ENCODE measurements around the gene GARS1.

GARS1 gene

GRCh38 chr7:30612658-30613265, 18.1 kb downstream of the GARS1 start:
- Histone ChIP-seq H2AFZ (ENCODE audit: low read length) (no peak overlapping the region), H3F3A (ENCODE audit: low read depth) (no peaks in the 10 kb centered on the region), H3K79me2 (ENCODE audit: insufficient read depth, low read length) (peaks cover 14% of the 10 kb centered on the region), H3K9ac (ENCODE audit: low read depth, low read length, poor library complexity, severe bottlenecking) (no peak overlapping the region), H3K4me1 (ENCODE audit: insufficient read depth, low read length, poor library complexity, severe bottlenecking) (no peaks in the 10 kb centered on the region), H3K9me2 (replicated peaks; ENCODE audit: low read depth, low read length) (no peaks in the 10 kb centered on the region), H3K9me3 (ENCODE audit: insufficient read depth, low read depth, low read length) (no peaks in the 10 kb centered on the region), H3K36me3 (ENCODE audit: insufficient read depth, low read length) (peaks cover 88% of the 10 kb centered on the region), H4K20me1 (ENCODE audit: insufficient read depth, low read length, poor library complexity, severe bottlenecking) (peaks cover 21% of the 10 kb centered on the region), H3K4me2 (ENCODE audit: low read depth, low read length, poor library complexity, severe bottlenecking) (no peak overlapping the region), H3K27me3 (ENCODE audit: insufficient read depth, low read length, poor library complexity, severe bottlenecking) (no peaks in the 10 kb centered on the region), H3K4me3 (ENCODE audit: low read length, poor library complexity, severe bottlenecking) (no peak overlapping the region)
- no peak for TF ChIP-seq CTCF (conservative IDR thresholded peaks at IDR 0.05; ENCODE audit: low read length)
- no peak for TF ChIP-seq EZH2phosphoT487 (IDR thresholded peaks at IDR 0.05; ENCODE audit: borderline replicate concordance)

- no peaks in the 10 kb centered on the region for H3K9me2 ChIP-seq (replicated peaks; ENCODE audit: low read depth, low read length)
- H2AFZ ChIP-seq (ENCODE audit: low read length): no peak overlapping the region
- H3K4me3 ChIP-seq (ENCODE audit: low read length, poor library complexity, severe bottlenecking): no peak overlapping the region
- H3F3A ChIP-seq (ENCODE audit: low read depth): no peaks in the 10 kb centered on the region
- peaks cover 14% of the 10 kb centered on the region for H3K79me2 ChIP-seq (ENCODE audit: insufficient read depth, low read length)
- no peak overlapping the region for H3K4me2 ChIP-seq (ENCODE audit: low read depth, low read length, poor library complexity, severe bottlenecking)
- TF ChIP-seq EZH2phosphoT487 (IDR thresholded peaks at IDR 0.05; ENCODE audit: borderline replicate concordance) (no peak), CTCF (conservative IDR thresholded peaks at IDR 0.05; ENCODE audit: low read length) (no peak)
- H4K20me1 ChIP-seq (ENCODE audit: insufficient read depth, low read length, poor library complexity, severe bottlenecking): peaks cover 16% of the 10 kb centered on the region
- H3K27me3 ChIP-seq (ENCODE audit: insufficient read depth, low read length, poor library complexity, severe bottlenecking): no peaks in the 10 kb centered on the region
- no peaks in the 10 kb centered on the region for H3K4me1 ChIP-seq (ENCODE audit: insufficient read depth, low read length, poor library complexity, severe bottlenecking)
- no peaks in the 10 kb centered on the region for H3K9me3 ChIP-seq (ENCODE audit: insufficient read depth, low read depth, low read length)
- no peak overlapping the region for H3K9ac ChIP-seq (ENCODE audit: low read depth, low read length, poor library complexity, severe bottlenecking)
- peaks cover 88% of the 10 kb centered on the region for H3K36me3 ChIP-seq (ENCODE audit: insufficient read depth, low read length)
Measured at GRCh38 chr7:30613366-30614325, 19.0 kb downstream of the GARS1 start.

- Histone ChIP-seq H3K4me1 (ENCODE audit: insufficient read depth, low read length, poor library complexity, severe bottlenecking) (no peaks in the 10 kb centered on the region), H3K4me3 (ENCODE audit: low read length, poor library complexity, severe bottlenecking) (no peak overlapping the region), H3K27me3 (ENCODE audit: insufficient read depth, low read length, poor library complexity, severe bottlenecking) (no peaks in the 10 kb centered on the region), H3K79me2 (ENCODE audit: insufficient read depth, low read length) (peaks cover 9% of the 10 kb centered on the region), H3K9ac (ENCODE audit: low read depth, low read length, poor library complexity, severe bottlenecking) (no peak overlapping the region), H4K20me1 (ENCODE audit: insufficient read depth, low read length, poor library complexity, severe bottlenecking) (peaks cover 13% of the 10 kb centered on the region), H3K9me3 (ENCODE audit: insufficient read depth, low read depth, low read length) (no peaks in the 10 kb centered on the region), H2AFZ (ENCODE audit: low read length) (no peak overlapping the region), H3K4me2 (ENCODE audit: low read depth, low read length, poor library complexity, severe bottlenecking) (no peak overlapping the region), H3F3A (ENCODE audit: low read depth) (no peaks in the 10 kb centered on the region), H3K9me2 (replicated peaks; ENCODE audit: low read depth, low read length) (no peaks in the 10 kb centered on the region), H3K36me3 (ENCODE audit: insufficient read depth, low read length) (peaks cover 88% of the 10 kb centered on the region)
- TF ChIP-seq CTCF (conservative IDR thresholded peaks at IDR 0.05; ENCODE audit: low read length) (no peak), EZH2phosphoT487 (IDR thresholded peaks at IDR 0.05; ENCODE audit: borderline replicate concordance) (no peak)
Measured at GRCh38 chr7:30616318-30616717, 21.6 kb downstream of the GARS1 start.
